ENCODE results near the gene TMEM17. TPM values are rescaled to one million over a fixed set of nuclear protein-coding genes. Genes with fewer than 3 reads are reported as not detected.

The TMEM17 gene
- total RNA-seq, 1 donor from 2014 or later = 1.8 TPM

- Histone ChIP-seq H3F3A (ENCODE audit: low read depth) (peaks cover 12% of the 10 kb centered on the region), H4K20me1 (ENCODE audit: low read depth) (no peaks in the 10 kb centered on the region), H2AFZ (replicated peaks) (no peak overlapping the region), H3K4me1 (peaks cover 14% of the 10 kb centered on the region), H3K27me3 (no peaks in the 10 kb centered on the region), H3K36me3 (no peaks in the 10 kb centered on the region), H3K79me2 (ENCODE audit: low read depth) (no peaks in the 10 kb centered on the region), H3K27ac (no peak overlapping the region), H3K9ac (no peak overlapping the region), H3K4me3 (no peak overlapping the region), H3K4me2 (no peak overlapping the region), H3K9me3 (ENCODE audit: low read depth) (no peaks in the 10 kb centered on the region)
- TF ChIP-seq EZH2phosphoT487 (IDR thresholded peaks at IDR 0.05) (no peak), EZH2 (IDR thresholded peaks at IDR 0.05) (no peak), CTCF (IDR thresholded peaks at IDR 0.05) (no peak)
- H3K4me1 Mint-ChIP-seq = peaks cover 5% of the 10 kb centered on the region
- no peak overlapping the region for H3K27ac Mint-ChIP-seq
- peaks cover 3% of the 10 kb centered on the region for H3K36me3 Mint-ChIP-seq
- no peaks in the 10 kb centered on the region for H3K27me3 Mint-ChIP-seq (ENCODE audit: insufficient read depth, low read depth)
- H3K4me3 Mint-ChIP-seq = no peak overlapping the region
- H3K9me3 Mint-ChIP-seq = no peaks in the 10 kb centered on the region
- no peak for DNase-seq (ENCODE audit: low spot score)
Observed at GRCh38 chr2:62501069-62501468, 4.9 kb downstream of the TMEM17 start.

- Mint-ChIP-seq H3K4me1 (no peaks in the 10 kb centered on the region), H3K27ac (no peak overlapping the region), H3K9me3 (no peaks in the 10 kb centered on the region), H3K27me3 (ENCODE audit: insufficient read depth, low read depth) (no peaks in the 10 kb centered on the region), H3K36me3 (peaks cover 3% of the 10 kb centered on the region), H3K4me3 (no peak overlapping the region)
- no peak overlapping the region for H3K27ac ChIP-seq
- no peaks in the 10 kb centered on the region for H4K20me1 ChIP-seq (ENCODE audit: low read depth)
- H3F3A ChIP-seq (ENCODE audit: low read depth) = peaks cover 5% of the 10 kb centered on the region
- no peak for TF ChIP-seq EZH2phosphoT487 (IDR thresholded peaks at IDR 0.05)
- no peaks in the 10 kb centered on the region for H3K36me3 ChIP-seq
- no peaks in the 10 kb centered on the region for H3K9me3 ChIP-seq (ENCODE audit: low read depth)
- no peak overlapping the region for H2AFZ ChIP-seq (replicated peaks)
- no peak overlapping the region for H3K9ac ChIP-seq
- H3K4me3 ChIP-seq = no peak overlapping the region
- no peaks in the 10 kb centered on the region for H3K79me2 ChIP-seq (ENCODE audit: low read depth)
- no peak for DNase-seq (ENCODE audit: low spot score)
- no peak overlapping the region for H3K4me2 ChIP-seq
- no peaks in the 10 kb centered on the region for H3K27me3 ChIP-seq
- H3K4me1 ChIP-seq = peaks cover 12% of the 10 kb centered on the region
Observed at GRCh38 chr2:62499430-62500060, 6.5 kb downstream of the TMEM17 start.

- H3K36me3 ChIP-seq = no peaks in the 10 kb centered on the region
- H3K79me2 ChIP-seq (ENCODE audit: low read depth) = no peaks in the 10 kb centered on the region
- no peak overlapping the region for H2AFZ ChIP-seq (replicated peaks)
- no peak for DNase-seq (ENCODE audit: low spot score)
- H3K4me1 ChIP-seq = peaks cover 12% of the 10 kb centered on the region
- Mint-ChIP-seq H3K27me3 (ENCODE audit: insufficient read depth, low read depth) (no peaks in the 10 kb centered on the region), H3K27ac (no peak overlapping the region), H3K4me3 (no peak overlapping the region), H3K36me3 (peaks cover 3% of the 10 kb centered on the region), H3K9me3 (no peaks in the 10 kb centered on the region), H3K4me1 (no peaks in the 10 kb centered on the region)
- no peak for TF ChIP-seq CTCF (IDR thresholded peaks at IDR 0.05)
- TF ChIP-seq EZH2 (IDR thresholded peaks at IDR 0.05) = no peak
- no peak for TF ChIP-seq EZH2phosphoT487 (IDR thresholded peaks at IDR 0.05)
- no peak overlapping the region for H3K4me2 ChIP-seq
- no peak overlapping the region for H3K9ac ChIP-seq
- peaks cover 5% of the 10 kb centered on the region for H3F3A ChIP-seq (ENCODE audit: low read depth)
- no peak overlapping the region for H3K4me3 ChIP-seq
- no peaks in the 10 kb centered on the region for H3K9me3 ChIP-seq (ENCODE audit: low read depth)
- H3K27me3 ChIP-seq = no peaks in the 10 kb centered on the region
- no peak overlapping the region for H3K27ac ChIP-seq
- no peaks in the 10 kb centered on the region for H4K20me1 ChIP-seq (ENCODE audit: low read depth)
Observed at GRCh38 chr2:62498739-62499138, 7.3 kb downstream of the TMEM17 start.

- no peak for DNase-seq (ENCODE audit: low spot score)
- Histone ChIP-seq H3K79me2 (ENCODE audit: low read depth) (no peaks in the 10 kb centered on the region), H4K20me1 (ENCODE audit: low read depth) (no peaks in the 10 kb centered on the region), H3K4me2 (no peak overlapping the region), H3K27me3 (no peaks in the 10 kb centered on the region), H3K36me3 (no peaks in the 10 kb centered on the region), H3K4me1 (peaks cover 12% of the 10 kb centered on the region), H3F3A (ENCODE audit: low read depth) (peaks cover 5% of the 10 kb centered on the region), H2AFZ (replicated peaks) (no peak overlapping the region), H3K9me3 (ENCODE audit: low read depth) (no peaks in the 10 kb centered on the region), H3K9ac (no peak overlapping the region), H3K27ac (no peak overlapping the region), H3K4me3 (no peak overlapping the region)
- Mint-ChIP-seq H3K36me3 (no peaks in the 10 kb centered on the region), H3K4me3 (no peak overlapping the region), H3K27ac (no peak overlapping the region), H3K9me3 (no peaks in the 10 kb centered on the region), H3K27me3 (ENCODE audit: insufficient read depth, low read depth) (no peaks in the 10 kb centered on the region), H3K4me1 (no peaks in the 10 kb centered on the region)
- no peak for TF ChIP-seq EZH2 (IDR thresholded peaks at IDR 0.05)
- TF ChIP-seq CTCF (IDR thresholded peaks at IDR 0.05) = no peak
- TF ChIP-seq EZH2phosphoT487 (IDR thresholded peaks at IDR 0.05) = no peak
Observed at GRCh38 chr2:62495761-62496160, 10.2 kb downstream of the TMEM17 start.

All from neural progenitor cell (in vitro differentiated cells).